ENCODE measurements around the gene BMPR1A.
"Not testable (repeated sequence)": the region's sequence is repeated elsewhere in the genome, so short reads cannot be mapped to it uniquely, and the experiment has no call there.

DNA sequence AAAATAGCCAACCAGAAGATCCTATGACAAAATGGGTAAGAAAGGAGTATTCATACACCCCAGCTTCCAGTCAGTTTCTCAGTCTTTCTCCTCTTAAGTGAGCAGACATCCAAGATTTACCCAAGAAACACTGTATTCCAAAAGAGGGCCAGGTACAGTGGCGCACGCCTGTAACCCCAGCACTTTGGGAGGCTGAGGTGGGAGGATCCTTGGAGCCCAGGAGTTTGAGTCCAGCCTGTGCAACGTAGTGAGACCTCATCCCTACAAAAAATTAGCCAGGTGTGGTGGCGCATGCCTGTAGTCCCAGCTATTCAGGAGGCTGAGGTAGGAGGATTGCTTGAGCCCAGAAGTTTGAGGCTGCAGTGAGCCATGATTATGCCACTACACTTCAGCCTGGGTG is 191.4 kb downstream of the BMPR1A start:
- TF ChIP-seq, protein P1, sequence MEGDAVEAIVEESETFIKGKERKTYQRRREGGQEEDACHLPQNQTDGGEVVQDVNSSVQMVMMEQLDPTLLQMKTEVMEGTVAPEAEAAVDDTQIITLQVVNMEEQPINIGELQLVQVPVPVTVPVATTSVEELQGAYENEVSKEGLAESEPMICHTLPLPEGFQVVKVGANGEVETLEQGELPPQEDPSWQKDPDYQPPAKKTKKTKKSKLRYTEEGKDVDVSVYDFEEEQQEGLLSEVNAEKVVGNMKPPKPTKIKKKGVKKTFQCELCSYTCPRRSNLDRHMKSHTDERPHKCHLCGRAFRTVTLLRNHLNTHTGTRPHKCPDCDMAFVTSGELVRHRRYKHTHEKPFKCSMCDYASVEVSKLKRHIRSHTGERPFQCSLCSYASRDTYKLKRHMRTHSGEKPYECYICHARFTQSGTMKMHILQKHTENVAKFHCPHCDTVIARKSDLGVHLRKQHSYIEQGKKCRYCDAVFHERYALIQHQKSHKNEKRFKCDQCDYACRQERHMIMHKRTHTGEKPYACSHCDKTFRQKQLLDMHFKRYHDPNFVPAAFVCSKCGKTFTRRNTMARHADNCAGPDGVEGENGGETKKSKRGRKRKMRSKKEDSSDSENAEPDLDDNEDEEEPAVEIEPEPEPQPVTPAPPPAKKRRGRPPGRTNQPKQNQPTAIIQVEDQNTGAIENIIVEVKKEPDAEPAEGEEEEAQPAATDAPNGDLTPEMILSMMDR (IDR thresholded peaks at IDR 0.05), result not testable (repeated sequence)
- TF ChIP-seq POLR2A (IDR thresholded peaks at IDR 0.05), result not testable (repeated sequence)
